IMR-90 (cell line): ENCODE results near the gene SNTG2. TPM values are rescaled to one million over a fixed set of nuclear protein-coding genes. Genes with fewer than 3 reads are reported as not detected.

Source experiments
- ATAC-seq: fragments of 200-7000 bp; cut with Tn5 transposase; 2 replicates; pipeline ENCODE4 v1.9.1; 2020; ENCODE audit warnings: low read depth, mild to moderate bottlenecking, moderate library complexity
- BruUV-seq: library from RNA; stranded (reverse); fragments of 400-500 nt; replicated peaks from 2 replicates; lab custom pipeline; 2021; lab: Mats Ljungman, UMichigan
- CTCF ChIA-PET: fragments of 300-600 bp; formaldehyde crosslinking; extraction: SDS; loops from one replicate; lab custom pipeline; 2021; ENCODE audit warnings: antibody characterized with exemption; lab: Yijun Ruan, JAX
- POLR2A ChIA-PET: fragments of 300-600 bp; sonication (Branson Sonifier 250); formaldehyde crosslinking; loops from one replicate; lab custom pipeline; 2022; ENCODE audit warnings: antibody characterized with exemption; ENCODE audit not compliant: unreplicated experiment; lab: Charles Lee
- DNase-seq: peaks from one replicate; pipeline ENCODE4 v3.0.0; 2013
- H2AFZ ChIP-seq: replicated peaks from 2 replicates; pipeline ENCODE3; 2013; ENCODE audit warnings: low read length, mild to moderate bottlenecking; ENCODE audit not compliant: poor library complexity
- H2AK5ac ChIP-seq: 2 replicates; pipeline ENCODE4 v1.6.1; 2013; ENCODE audit warnings: low read depth, low read length, inconsistent platforms
- H2AK9ac ChIP-seq: replicated peaks from 2 replicates; pipeline ENCODE3; 2013; ENCODE audit warnings: mild to moderate bottlenecking, low read depth, low read length, moderate library complexity; ENCODE audit not compliant: poor library complexity
- H2BK120ac ChIP-seq: 2 replicates; pipeline ENCODE4 v1.6.1; 2013; ENCODE audit warnings: low read depth, low read length, inconsistent platforms
- H2BK15ac ChIP-seq: 3 replicates; pipeline ENCODE4 v1.6.1; 2013; ENCODE audit warnings: low read depth, low read length, inconsistent platforms
- H2BK20ac ChIP-seq: 2 replicates; pipeline ENCODE4 v1.6.1; 2013; ENCODE audit warnings: low read depth, mild to moderate bottlenecking, inconsistent platforms, low read length, moderate library complexity
- H2BK5ac ChIP-seq: 2 replicates; pipeline ENCODE4 v1.6.1; 2013; ENCODE audit warnings: mild to moderate bottlenecking, low read depth, low read length, inconsistent platforms; ENCODE audit not compliant: poor library complexity, severe bottlenecking
- H3K14ac ChIP-seq: replicated peaks from 2 replicates; pipeline ENCODE4 v1.6.1; 2013; ENCODE audit warnings: low read depth, low read length, inconsistent platforms
- H3K18ac ChIP-seq: 2 replicates; pipeline ENCODE4 v1.6.1; 2013; ENCODE audit warnings: low read depth, low read length, control low read depth
- H3K23ac ChIP-seq: 2 replicates; pipeline ENCODE4 v1.6.1; 2013; ENCODE audit warnings: low read depth, low read length, inconsistent platforms
- H3K27ac ChIP-seq: 2 replicates; pipeline ENCODE4 v1.5.1; 2013; ENCODE audit warnings: mild to moderate bottlenecking, control low read depth, low read length; ENCODE audit not compliant: insufficient read depth
- H3K27me3 ChIP-seq: 2 replicates; pipeline ENCODE4 v1.6.1; 2013; ENCODE audit warnings: low read length; ENCODE audit not compliant: control insufficient read depth, insufficient read depth
- H3K36me3 ChIP-seq: 2 replicates; pipeline ENCODE4 v1.6.1; 2013; ENCODE audit warnings: low read length, mixed read lengths; ENCODE audit not compliant: control insufficient read depth, insufficient read depth
- H3K4ac ChIP-seq: 2 replicates; pipeline ENCODE4 v1.6.1; 2013; ENCODE audit warnings: low read depth, low read length, inconsistent platforms
- H3K4me1 ChIP-seq: 2 replicates; pipeline ENCODE4 v1.6.1; 2013; ENCODE audit warnings: low read length, mixed read lengths; ENCODE audit not compliant: control insufficient read depth, insufficient read depth
- H3K4me2 ChIP-seq: 2 replicates; pipeline ENCODE4 v1.6.1; 2013; ENCODE audit warnings: low read depth, mild to moderate bottlenecking, control low read depth, low read length, moderate library complexity
- H3K4me3 ChIP-seq: 2 replicates; pipeline ENCODE4 v1.5.1; 2013; ENCODE audit warnings: low read depth, mild to moderate bottlenecking, control low read depth, low read length, moderate library complexity; ENCODE audit not compliant: insufficient read depth
- H3K56ac ChIP-seq: 2 replicates; pipeline ENCODE4 v1.6.1; 2013; ENCODE audit warnings: low read length, inconsistent platforms; ENCODE audit not compliant: insufficient read depth; ENCODE audit errors: extremely low read depth
- H3K79me1 ChIP-seq, 2 experiments: 2 replicates each; pipeline ENCODE4 v1.6.1; 2013; ENCODE audit warnings: low read length in 2 of 2, inconsistent platforms in 1 of 2, low read depth in 1 of 2
- H3K9ac ChIP-seq: 2 replicates; pipeline ENCODE4 v1.6.1; 2013; ENCODE audit warnings: low read depth, low read length, control low read depth
- H3K9me1 ChIP-seq: 2 replicates; pipeline ENCODE4 v1.6.1; 2013; ENCODE audit warnings: low read length, inconsistent platforms; ENCODE audit not compliant: insufficient read depth
- H3K9me3 ChIP-seq: 2 replicates; pipeline ENCODE4 v1.6.1; 2013; ENCODE audit warnings: low read length; ENCODE audit not compliant: control insufficient read depth, insufficient read depth
- H4K20me1 ChIP-seq: 2 replicates; pipeline ENCODE4 v1.6.1; 2013; ENCODE audit warnings: low read length, inconsistent platforms; ENCODE audit not compliant: insufficient read depth
- H4K5ac ChIP-seq: 2 replicates; pipeline ENCODE4 v1.6.1; 2013; ENCODE audit warnings: mild to moderate bottlenecking, low read depth, low read length, control low read depth
- H4K8ac ChIP-seq, 2 experiments: 2 replicates each; pipeline ENCODE4 v1.6.1; 2013; ENCODE audit warnings: low read depth in 2 of 2, low read length in 2 of 2, control low read depth in 1 of 2, inconsistent platforms in 1 of 2
- H4K91ac ChIP-seq: 2 replicates; pipeline ENCODE4 v1.6.1; 2013; ENCODE audit warnings: low read depth, low read length, inconsistent platforms; ENCODE audit not compliant: insufficient read depth
- NFE2L2 ChIP-seq: fragments of 150-350 bp; IDR thresholded peaks from 2 replicates; pipeline ENCODE4 v1.6.1; 2016; ENCODE audit warnings: low read depth, mild to moderate bottlenecking, low read length
- RFX5 ChIP-seq: IDR thresholded peaks from 2 replicates; pipeline ENCODE4 v1.8.0; 2012; ENCODE audit warnings: low read depth, mild to moderate bottlenecking, low read length, moderate library complexity
- WGBS, 2 experiments: methylation state at CpG; one replicate each; pipeline versions ENCODE4 v1.1.5 to v1.1.7; 2013; ENCODE audit warnings: missing lambda C conversion rate in 2 of 2; ENCODE audit not compliant: insufficient read length in 1 of 2; ENCODE audit errors: extremely low coverage in 2 of 2; 5-methylcytosine and 5-hydroxymethylcytosine counted together
- dilution Hi-C: fragments of 300-500 bp; cut with HindIII; formaldehyde crosslinking; loops from one replicate; pipeline ENCODE4 v1.14.3; 2018; ENCODE audit warnings: low sequenced_read_pairs; ENCODE audit not compliant: unreplicated experiment
- in situ Hi-C: fragments of 300-500 bp; cut with MboI; formaldehyde crosslinking; loops from 3 replicates; pipeline ENCODE4 v1.14.3; 2019; ENCODE audit warnings: low sequenced_read_pairs, inconsistent platforms, mixed read lengths
- intact Hi-C: fragments of 100-400 bp; cut with micrococcal nuclease; formaldehyde crosslinking; loops from 2 replicates; pipeline ENCODE4 v1.10.0; 2022
- polyA plus RNA-seq, 3 experiments: library from polyadenylated mRNA; depleted of rRNA; stranded (reverse); fragments of >200 nt; gene quantifications; 2 replicates each; pipeline ENCODE4 v1.2.3, GENCODE V29; 2012; ENCODE audit warnings: low replicate concordance in 1 of 3
- total RNA-seq: library from RNA; depleted of rRNA; stranded (reverse); fragments of >200 nt; gene quantifications from 2 replicates; pipeline ENCODE4 v1.2.3, GENCODE V29; 2012

SNTG2 gene
- total and polyA plus RNA-seq, 2 of the 4 experiments (the other 2 are of a cell fraction): under 0.01 to 0.17 TPM

GRCh38 chr2:1233281-1233680, 282.6 kb downstream of the SNTG2 start:
- no TSS peak for BruUV-seq
- POLR2A ChIA-PET: no interaction called here
- CTCF ChIA-PET: no interaction called here

More at GRCh38 chr2:1233281-1233680, 282.6 kb downstream of the SNTG2 start:
- Histone ChIP-seq H3K4me3 (no peak overlapping the region), H3K36me3 (no peaks in the 10 kb centered on the region), H4K5ac (no peak overlapping the region), H2BK5ac (no peak overlapping the region), H3K23ac (no peak overlapping the region), H4K8ac (no peak overlapping the region), H2AK5ac (no peak overlapping the region), H3K9me3 (peaks cover 34% of the 10 kb centered on the region), H3K79me1 (no peaks in the 10 kb centered on the region), H2BK15ac (no peak overlapping the region), H3K9ac (no peak overlapping the region), H3K56ac (no peak overlapping the region), H4K20me1 (no peaks in the 10 kb centered on the region), H2AK9ac (no peak overlapping the region), H3K14ac (no peak overlapping the region), H3K9me1 (no peaks in the 10 kb centered on the region), H4K91ac (no peak overlapping the region), H2AFZ (no peak overlapping the region), H3K4me2 (no peak overlapping the region), H3K27me3 (no peaks in the 10 kb centered on the region), H3K4ac (no peak overlapping the region), H3K4me1 (no peaks in the 10 kb centered on the region), H3K27ac (no peak overlapping the region), H3K18ac (no peak overlapping the region), H2BK120ac (no peak overlapping the region), H2BK20ac (no peak overlapping the region)
- ATAC-seq (no peak), DNase-seq (no peak)
- TF ChIP-seq NFE2L2: no peak
- TF ChIP-seq RFX5: no peak
- dilution Hi-C loops: no loop called here
- intact Hi-C loops: no loop called here
- 53% methylated on average over 9 of the region's 15 CpGs; no CpG with 5 or more reads in 1 of the 2 experiments for WGBS, 2 experiments
- in situ Hi-C loops: no loop called here
